Measurements from ENCODE around the gene C12orf60. TPM values are rescaled to one million over a fixed set of nuclear protein-coding genes. Genes with fewer than 3 reads are reported as not detected.

C12orf60 gene
- total RNA-seq, 8 experiments from 2014 or later: 1.9 to 4.5 (median 2.5) TPM

- Histone ChIP-seq H3K27ac (no peak overlapping the region), H3K4me1 (replicated peaks in 1 of 2) (peaks cover 6% of the 10 kb centered on the region in 2 donors), H3K4me3 (peak overlapping the region in 2 of 5 donors; percentile 61 to 77)
- in situ Hi-C loops (cut with MboI; ENCODE audit: low pct_unique_long_range_greater_than_20kb in 2 of 9, low sequenced_read_pairs in 9 of 9, unreplicated experiment in 9 of 9): no loop called here
- no peak for ATAC-seq (replicated peaks in 6 of 8)
- 0 to 94% (median 60%) methylated on average over 1 to 4 of the region's 6 CpGs; no CpG with 5 or more reads in 2 of the 10 experiments for WGBS, 10 experiments
Observed at GRCh38 chr12:14771651-14772137, 31.8 kb upstream of the C12orf60 start.

- Histone ChIP-seq H3K27ac (no peak overlapping the region), H3K4me3 (peak overlapping the region in 1 of 5 donors; percentile 61), H3K4me1 (replicated peaks in 1 of 2) (peaks cover 6% of the 10 kb centered on the region in 2 donors)
- no peak for ATAC-seq (replicated peaks in 6 of 8)
- in situ Hi-C loops (cut with MboI; ENCODE audit: low pct_unique_long_range_greater_than_20kb in 2 of 9, low sequenced_read_pairs in 9 of 9, unreplicated experiment in 9 of 9): no loop called here
- 54 to 100% (median 91%) methylated on average over 3 to 5 of the region's 5 CpGs; no CpG with 5 or more reads in 1 of the 10 experiments for WGBS, 10 experiments
Observed at GRCh38 chr12:14772946-14773345, 30.5 kb upstream of the C12orf60 start.

- H3K4me3 ChIP-seq: peak overlapping the region; percentile 52 to 79 (median 64)
- ATAC-seq (replicated peaks in 6 of 8): peak in 4 of 8 experiments; percentile 0 to 33 (median 16)
- peaks cover 4 to 6% of the 10 kb centered on the region in 2 donors for H3K4me1 ChIP-seq (replicated peaks in 1 of 2)
- in situ Hi-C loops (cut with MboI; ENCODE audit: low pct_unique_long_range_greater_than_20kb in 2 of 9, low sequenced_read_pairs in 9 of 9, unreplicated experiment in 9 of 9): no loop called here
- H3K27ac ChIP-seq: no peak overlapping the region
- WGBS, 10 experiments: 58 to 99% (median 84%) methylated on average over 2 to 16 of the region's 16 CpGs; no CpG with 5 or more reads in 4 of the 10 experiments
Observed at GRCh38 chr12:14773685-14774073, 29.8 kb upstream of the C12orf60 start.

- H3K27ac ChIP-seq: peak overlapping the region in 1 of 2 donors; percentile 30
- ATAC-seq (replicated peaks in 6 of 8): peak; percentile 61 to 86 (median 74)
- in situ Hi-C loops (cut with MboI; ENCODE audit: low pct_unique_long_range_greater_than_20kb in 2 of 9, low sequenced_read_pairs in 9 of 9, unreplicated experiment in 9 of 9): no loop called here
- no peaks in the 10 kb centered on the region for H3K4me1 ChIP-seq (replicated peaks in 1 of 2)
- 0 to 66% (median 14%) methylated on average over 4 to 18 of the region's 67 CpGs; no CpG with 5 or more reads in 2 of the 10 experiments for WGBS, 10 experiments
- peak overlapping the region; percentile 52 to 79 (median 64) for H3K4me3 ChIP-seq
Observed at GRCh38 chr12:14774074-14774905, 29.2 kb upstream of the C12orf60 start.

- WGBS, 10 experiments: 0 to 51% (median 5%) methylated on average over 1 to 16 of the region's 34 CpGs; no CpG with 5 or more reads in 1 of the 10 experiments
- in situ Hi-C loops (cut with MboI; ENCODE audit: low pct_unique_long_range_greater_than_20kb in 2 of 9, low sequenced_read_pairs in 9 of 9, unreplicated experiment in 9 of 9): no loop called here
- Histone ChIP-seq H3K4me1 (replicated peaks in 1 of 2) (no peaks in the 10 kb centered on the region), H3K4me3 (peak overlapping the region; percentile 52 to 79 (median 64)), H3K27ac (no peak overlapping the region)
- peak in 7 of 8 experiments; percentile 1 to 7 (median 3) for ATAC-seq (replicated peaks in 6 of 8)
Observed at GRCh38 chr12:14774906-14775635, 28.4 kb upstream of the C12orf60 start.

GRCh38 chr12:14775636-14775980 is 27.9 kb upstream of the C12orf60 start:
- no peaks in the 10 kb centered on the region for H3K4me1 ChIP-seq (replicated peaks in 1 of 2)
- WGBS, 10 experiments: 0 to 86% (median 43%) methylated on average over 1 of the region's 1 CpG; no CpG with 5 or more reads in 1 of the 10 experiments
- no peak for ATAC-seq (replicated peaks in 6 of 8)
- no peak overlapping the region for H3K27ac ChIP-seq
- in situ Hi-C loops (cut with MboI; ENCODE audit: low pct_unique_long_range_greater_than_20kb in 2 of 9, low sequenced_read_pairs in 9 of 9, unreplicated experiment in 9 of 9): no loop called here
- H3K4me3 ChIP-seq: peak overlapping the region in 3 of 5 donors; percentile 61 to 71 (median 64)

GRCh38 chr12:14776236-14776961 is 27.1 kb upstream of the C12orf60 start:
- in situ Hi-C loops (cut with MboI; ENCODE audit: low pct_unique_long_range_greater_than_20kb in 2 of 9, low sequenced_read_pairs in 9 of 9, unreplicated experiment in 9 of 9): no loop called here
- Histone ChIP-seq H3K4me3 (peak overlapping the region in 1 of 5 donors; percentile 61), H3K27ac (no peak overlapping the region), H3K4me1 (replicated peaks in 1 of 2) (no peaks in the 10 kb centered on the region)
- WGBS, 10 experiments: 60 to 100% (median 91%) methylated on average over 1 to 4 of the region's 5 CpGs; no CpG with 5 or more reads in 1 of the 10 experiments
- no peak for ATAC-seq (replicated peaks in 6 of 8)

GRCh38 chr12:14777271-14777670 is 26.2 kb upstream of the C12orf60 start:
- Histone ChIP-seq H3K4me1 (replicated peaks in 1 of 2) (no peaks in the 10 kb centered on the region), H3K4me3 (no peak overlapping the region), H3K27ac (no peak overlapping the region)
- 0 to 100% (median 45%) methylated on average over 1 to 3 of the region's 3 CpGs; no CpG with 5 or more reads in 3 of the 10 experiments for WGBS, 10 experiments
- in situ Hi-C loops (cut with MboI; ENCODE audit: low pct_unique_long_range_greater_than_20kb in 2 of 9, low sequenced_read_pairs in 9 of 9, unreplicated experiment in 9 of 9): no loop called here
- ATAC-seq (replicated peaks in 6 of 8): no peak

- 80 to 100% (median 93%) methylated on average over 1 to 2 of the region's 2 CpGs; no CpG with 5 or more reads in 1 of the 10 experiments for WGBS, 10 experiments
- Histone ChIP-seq H3K27ac (no peak overlapping the region), H3K4me1 (replicated peaks in 1 of 2) (no peaks in the 10 kb centered on the region), H3K4me3 (no peak overlapping the region)
- no peak for ATAC-seq (replicated peaks in 6 of 8)
- in situ Hi-C loops (cut with MboI; ENCODE audit: low pct_unique_long_range_greater_than_20kb in 2 of 9, low sequenced_read_pairs in 9 of 9, unreplicated experiment in 9 of 9): no loop called here
Observed at GRCh38 chr12:14779834-14780233, 23.6 kb upstream of the C12orf60 start.

GRCh38 chr12:14780859-14781258 is 22.6 kb upstream of the C12orf60 start:
- WGBS, 10 experiments: 17 to 100% (median 80%) methylated on average over 1 to 3 of the region's 3 CpGs
- no peaks in the 10 kb centered on the region for H3K4me1 ChIP-seq (replicated peaks in 1 of 2)
- in situ Hi-C loops (cut with MboI; ENCODE audit: low pct_unique_long_range_greater_than_20kb in 2 of 9, low sequenced_read_pairs in 9 of 9, unreplicated experiment in 9 of 9): no loop called here
- no peak overlapping the region for H3K4me3 ChIP-seq
- peak in 6 of 8 experiments; percentile 33 to 89 (median 60) for ATAC-seq (replicated peaks in 6 of 8)
- no peak overlapping the region for H3K27ac ChIP-seq

- Histone ChIP-seq H3K4me1 (replicated peaks in 1 of 2) (no peaks in the 10 kb centered on the region), H3K4me3 (no peak overlapping the region), H3K27ac (no peak overlapping the region)
- 17 to 83% (median 59%) methylated on average over 1 to 2 of the region's 2 CpGs; no CpG with 5 or more reads in 2 of the 10 experiments for WGBS, 10 experiments
- no peak for ATAC-seq (replicated peaks in 6 of 8)
- in situ Hi-C loops (cut with MboI; ENCODE audit: low pct_unique_long_range_greater_than_20kb in 2 of 9, low sequenced_read_pairs in 9 of 9, unreplicated experiment in 9 of 9): no loop called here
Observed at GRCh38 chr12:14781563-14781962, 21.9 kb upstream of the C12orf60 start.

GRCh38 chr12:14782756-14783155 is 20.7 kb upstream of the C12orf60 start:
- ATAC-seq (replicated peaks in 6 of 8): no peak
- Histone ChIP-seq H3K4me1 (replicated peaks in 1 of 2) (no peaks in the 10 kb centered on the region), H3K27ac (no peak overlapping the region), H3K4me3 (no peak overlapping the region)
- in situ Hi-C loops (cut with MboI; ENCODE audit: low pct_unique_long_range_greater_than_20kb in 2 of 9, low sequenced_read_pairs in 9 of 9, unreplicated experiment in 9 of 9): no loop called here

All from motor neuron (in vitro differentiated cells).